CD14-positive monocyte (primary cell): ENCODE results near the gene MSLN. TPM values are rescaled to one million over a fixed set of nuclear protein-coding genes. Genes with fewer than 3 reads are reported as not detected.
A peak's percentile ranks its signal among the peaks of the same experiment; 100 is the strongest.

Source experiments
- DNase-seq, 3 donors: peaks; one replicate each; pipeline ENCODE4 v3.0.0-alpha.2; 2011 to 2022
- H2AFZ ChIP-seq: 2 replicates; pipeline ENCODE4 v1.6.0; 2012; ENCODE audit warnings: mild to moderate bottlenecking, low read depth, low read length, inconsistent platforms; ENCODE audit not compliant: insufficient read depth, poor library complexity, severe bottlenecking
- H3K27ac ChIP-seq, 2 donors: 1 replicate in 1 of 2; 2 replicates in 1 of 2; pipeline ENCODE4 v1.5.1; 2012 to 2013; ENCODE audit warnings: low read length in 2 of 2, control low read depth in 1 of 2, inconsistent platforms in 1 of 2, low read depth in 1 of 2, mild to moderate bottlenecking in 1 of 2
- H3K27me3 ChIP-seq, 2 donors: one replicate each; pipeline versions ENCODE4 v1.6.0 to v1.6.1; 2011 to 2013; ENCODE audit warnings: low read length in 2 of 2; ENCODE audit not compliant: control insufficient read depth in 2 of 2, insufficient read depth in 2 of 2
- H3K36me3 ChIP-seq, 2 donors: replicated peaks in 1 of 2; 1 replicate in 1 of 2; 2 replicates in 1 of 2; pipeline versions ENCODE4 v1.5.1 to v1.6.1; 2012 to 2013; ENCODE audit warnings: low read length in 2 of 2, control low read depth in 1 of 2, inconsistent platforms in 1 of 2, mild to moderate bottlenecking in 1 of 2; ENCODE audit not compliant: insufficient read depth in 2 of 2, control insufficient read depth in 1 of 2
- H3K4me1 ChIP-seq, 2 donors: 1 replicate in 1 of 2; 2 replicates in 1 of 2; pipeline versions ENCODE4 v1.5.1 to v1.6.1; 2012 to 2013; ENCODE audit warnings: low read length in 2 of 2, control low read depth in 1 of 2, inconsistent platforms in 1 of 2, mild to moderate bottlenecking in 1 of 2, moderate library complexity in 1 of 2; ENCODE audit not compliant: insufficient read depth in 2 of 2, control insufficient read depth in 1 of 2
- H3K4me2 ChIP-seq: replicated peaks from 2 replicates; pipeline ENCODE3; 2012; ENCODE audit warnings: low read length, moderate library complexity, mild to moderate bottlenecking; ENCODE audit not compliant: poor library complexity, severe bottlenecking; ENCODE audit errors: extremely low read depth
- H3K4me3 ChIP-seq, 3 experiments: fragments of 200-600 bp in 1 of 3; sonication (generic) in 1 of 3; replicated peaks in 1 of 3; 1 replicate in 2 of 3; 2 replicates in 1 of 3; pipeline ENCODE4 v1.5.1; 2011 to 2013; ENCODE audit warnings: low read length in 3 of 3, mild to moderate bottlenecking in 3 of 3, control low read depth in 2 of 3, low read depth in 2 of 3, inconsistent platforms in 1 of 3, moderate library complexity in 1 of 3
- H3K79me2 ChIP-seq: 2 replicates; pipeline ENCODE4 v1.6.0; 2012; ENCODE audit warnings: mild to moderate bottlenecking, control low read depth, inconsistent platforms, low read length, moderate library complexity; ENCODE audit not compliant: insufficient read depth
- H3K9ac ChIP-seq: 2 replicates; pipeline ENCODE4 v1.6.0; 2017; ENCODE audit warnings: low read length, mild to moderate bottlenecking; ENCODE audit not compliant: insufficient read depth, poor library complexity, severe bottlenecking
- H3K9me3 ChIP-seq, 2 donors: replicated peaks in 1 of 2; 1 replicate in 1 of 2; 2 replicates in 1 of 2; pipeline versions ENCODE4 v1.5.1 to v1.6.1; 2012 to 2013; ENCODE audit warnings: low read length in 2 of 2, control low read depth in 1 of 2; ENCODE audit not compliant: control insufficient read depth in 1 of 2, insufficient read depth in 1 of 2
- H4K20me1 ChIP-seq: 2 replicates; pipeline ENCODE4 v1.6.0; 2012; ENCODE audit warnings: mild to moderate bottlenecking, low read length, control low read depth, moderate library complexity; ENCODE audit not compliant: insufficient read depth
- H3K27ac Mint-ChIP-seq, 7 donors: one replicate each; pipeline ENCODE4 v1.8.0; 2020; ENCODE audit warnings: mild to moderate bottlenecking in 7 of 7, mixed read lengths in 7 of 7, moderate library complexity in 6 of 7, inconsistent platforms in 2 of 7
- H3K27me3 Mint-ChIP-seq, 3 donors: one replicate each; pipeline ENCODE4 v1.8.0; 2021 to 2022; ENCODE audit warnings: low read depth in 3 of 3, mild to moderate bottlenecking in 3 of 3, mixed read lengths in 3 of 3, moderate library complexity in 3 of 3, inconsistent platforms in 1 of 3
- H3K36me3 Mint-ChIP-seq, 2 donors: one replicate each; pipeline ENCODE4 v1.8.0; 2020; ENCODE audit warnings: mixed read lengths in 2 of 2, inconsistent platforms in 1 of 2, mild to moderate bottlenecking in 1 of 2
- H3K4me1 Mint-ChIP-seq: one replicate; pipeline ENCODE4 v1.8.0; 2020; ENCODE audit warnings: mild to moderate bottlenecking, mixed read lengths
- H3K4me3 Mint-ChIP-seq, 2 donors: one replicate each; pipeline ENCODE4 v1.8.0; 2020; ENCODE audit warnings: mild to moderate bottlenecking in 2 of 2, mixed read lengths in 2 of 2, moderate library complexity in 1 of 2
- H3K9me3 Mint-ChIP-seq, 7 donors: one replicate each; pipeline ENCODE4 v1.8.0; 2020 to 2022; ENCODE audit warnings: mixed read lengths in 7 of 7, mild to moderate bottlenecking in 6 of 7, moderate library complexity in 6 of 7, inconsistent platforms in 2 of 7
- CTCF ChIP-seq: fragments of 200-600 bp; IDR thresholded peaks from one replicate; pipeline ENCODE4 v1.8.0; 2022; ENCODE audit warnings: antibody characterized with exemption, mild to moderate bottlenecking
- WGBS: methylation state at CpG from one replicate; pipeline ENCODE4 v1.1.5; 2013; ENCODE audit warnings: missing lambda C conversion rate; ENCODE audit not compliant: insufficient coverage; 5-methylcytosine and 5-hydroxymethylcytosine counted together
- intact Hi-C, 2 donors: fragments of 100-400 bp; cut with micrococcal nuclease; formaldehyde crosslinking; loops; one replicate each; pipeline versions ENCODE4 v1.15.0 to v1.15.1; 2023
- polyA plus RNA-seq, 3 donors: library from polyadenylated mRNA; depleted of rRNA in 1 of 3; unstranded in 2 of 3; stranded (reverse) in 1 of 3; fragments of 300-500 nt in 2 of 3; fragments of >200 nt in 1 of 3; fragmentation: Illumina TruSeq in 2 of 3; gene quantifications; 1 replicate in 2 of 3; 2 replicates in 1 of 3; pipeline ENCODE4 v1.2.3, GENCODE V29; 2012 to 2021

Gene MSLN
- polyA plus RNA-seq, 3 donors, result 0.07 to 0.29 TPM; not detected in 1

- no peak for TF ChIP-seq CTCF
- Mint-ChIP-seq H3K36me3 (peaks cover 14 to 21% of the 10 kb centered on the region in 2 donors), H3K4me3 (peak overlapping the region; percentile 31 to 72), H3K4me1 (peaks cover 7% of the 10 kb centered on the region), H3K27me3 (peaks cover 11 to 46% (median 20%) of the 10 kb centered on the region in 3 donors), H3K9me3 (no peaks in the 10 kb centered on the region), H3K27ac (no peak overlapping the region)
- no peak overlapping the region for H3K9ac ChIP-seq
- DNase-seq, result peak; percentile 12 to 61 (median 52)
- intact Hi-C loops, result no loop called here
- WGBS, result under 1% methylated on average over 61 of the region's 80 CpGs
- H3K27ac ChIP-seq, result no peak overlapping the region
- H3K9me3 ChIP-seq, result no peaks in the 10 kb centered on the region
- H2AFZ ChIP-seq, result no peak overlapping the region
- H3K36me3 ChIP-seq, result peaks cover 13 to 32% of the 10 kb centered on the region in 2 donors
- H4K20me1 ChIP-seq, result peaks cover 2% of the 10 kb centered on the region
- peaks cover 16 to 27% of the 10 kb centered on the region in 2 donors for H3K4me1 ChIP-seq
- peak overlapping the region in 1 of 3 experiments; percentile 77 for H3K4me3 ChIP-seq
- H3K79me2 ChIP-seq, result no peaks in the 10 kb centered on the region
- peaks cover 3 to 35% of the 10 kb centered on the region in 2 donors for H3K27me3 ChIP-seq
- peak overlapping the region; percentile 94 for H3K4me2 ChIP-seq
These were observed 32.2 kb upstream of the MSLN start for GRCh38 chr16:728131-728889.

GRCh38 chr16:728890-729744 lies 31.4 kb upstream of the MSLN start:
- H3K36me3 ChIP-seq, result peaks cover 21 to 40% of the 10 kb centered on the region in 2 donors
- H3K79me2 ChIP-seq, result no peaks in the 10 kb centered on the region
- no peak for DNase-seq
- H3K27ac Mint-ChIP-seq, result peak overlapping the region in 1 of 7 donors; percentile 25
- no peak overlapping the region for H3K27ac ChIP-seq
- intact Hi-C loops, result no loop called here
- no peaks in the 10 kb centered on the region for H3K9me3 ChIP-seq
- peaks cover 16 to 27% of the 10 kb centered on the region in 2 donors for H3K4me1 ChIP-seq
- no peak overlapping the region for H3K9ac ChIP-seq
- no peak for TF ChIP-seq CTCF
- peaks cover 19 to 29% of the 10 kb centered on the region in 2 donors for H3K36me3 Mint-ChIP-seq
- no peak overlapping the region for H2AFZ ChIP-seq
- H3K27me3 ChIP-seq, result peaks cover 3 to 35% of the 10 kb centered on the region in 2 donors
- no peaks in the 10 kb centered on the region for H4K20me1 ChIP-seq
- H3K4me2 ChIP-seq, result peak overlapping the region; percentile 94
- 84% methylated on average over 46 of the region's 55 CpGs for WGBS
- no peaks in the 10 kb centered on the region for H3K9me3 Mint-ChIP-seq
- H3K27me3 Mint-ChIP-seq, result peaks cover 11 to 46% (median 17%) of the 10 kb centered on the region in 3 donors
- H3K4me1 Mint-ChIP-seq, result peaks cover 7% of the 10 kb centered on the region
- H3K4me3 Mint-ChIP-seq, result peak overlapping the region in 1 of 2 donors; percentile 72
- peak overlapping the region in 1 of 3 experiments; percentile 77 for H3K4me3 ChIP-seq
